ENCODE data around the gene CYP3A7. TPM values are rescaled to one million over a fixed set of nuclear protein-coding genes. Genes with fewer than 3 reads are reported as not detected.

CYP3A7 gene
- total and polyA plus RNA-seq, 4 donors: 0.66 to 1.3 TPM; not detected in 2

Small RNAs within 50 kb of the gene (small RNA-seq; reads per million reads assigned to genes)
- gene CYP3A51P (ENCODE audit: low replicate concordance) (not detected), gene CYP3A7-CYP3A51P (ENCODE audit: low replicate concordance) (not detected)

Other genes starting within 250 kb of the CYP3A7 start
- 10 to 100 TPM; 25.3 to 30.7 TPM for gene ZNF394, start 234.9 kb downstream of the CYP3A7 start, total RNA-seq
- 10 to 100 TPM; 10.6 to 15.0 TPM for gene ZNF394, start 234.9 kb downstream of the CYP3A7 start, polyA plus RNA-seq (ENCODE audit: insufficient read length in 2 of 2)
- gene ZKSCAN5, start 230.5 kb downstream of the CYP3A7 start, total RNA-seq: 10 to 100 TPM; 14.6 to 17.3 TPM
- gene ZKSCAN5, start 230.5 kb downstream of the CYP3A7 start, polyA plus RNA-seq (ENCODE audit: insufficient read length in 2 of 2): 10 to 100 TPM; 14.9 TPM
- 10 to 100 TPM; 11.6 to 12.4 TPM for gene FAM200A, start 183.1 kb downstream of the CYP3A7 start, total RNA-seq
- gene FAM200A, start 183.1 kb downstream of the CYP3A7 start, polyA plus RNA-seq (ENCODE audit: insufficient read length in 2 of 2): 10 to 100 TPM; 12.6 to 13.0 TPM
- 10 to 100 TPM; 76.5 to 93.3 TPM for gene ZNF655, start 176.6 kb downstream of the CYP3A7 start, total RNA-seq
- gene ZNF655, start 176.6 kb downstream of the CYP3A7 start, polyA plus RNA-seq (ENCODE audit: insufficient read length in 2 of 2): 10 to 100 TPM; 50.0 to 67.0 TPM
- gene TMEM225B, start 136.9 kb downstream of the CYP3A7 start, total RNA-seq: 1 to 10 TPM in 1 of 2 donors, under 1 TPM in 1; 0.20 to 1.4 TPM
- gene TMEM225B, start 136.9 kb downstream of the CYP3A7 start, polyA plus RNA-seq (ENCODE audit: insufficient read length in 2 of 2): 1 to 10 TPM in 1 of 2 donors, under 1 TPM in 1; 0.59 to 1.4 TPM
- 10 to 100 TPM; 11.7 to 16.3 TPM for gene ZSCAN25, start 118.2 kb downstream of the CYP3A7 start, total RNA-seq
- gene ZSCAN25, start 118.2 kb downstream of the CYP3A7 start, polyA plus RNA-seq (ENCODE audit: insufficient read length in 2 of 2): 10 to 100 TPM; 12.9 to 13.1 TPM
- gene CYP3A5, start 55.2 kb downstream of the CYP3A7 start, total RNA-seq: 1 to 10 TPM; 7.2 to 8.4 TPM
- 1 to 10 TPM; 2.6 TPM for gene CYP3A5, start 55.2 kb downstream of the CYP3A7 start, polyA plus RNA-seq (ENCODE audit: insufficient read length in 2 of 2)
- gene CYP3A4, start 49.0 kb upstream of the CYP3A7 start, total RNA-seq: under 1 TPM in 1 of 2 donors, not detected in 1; 0.11 TPM
- gene CYP3A4, start 49.0 kb upstream of the CYP3A7 start, polyA plus RNA-seq (ENCODE audit: insufficient read length in 2 of 2): under 1 TPM; 0.27 to 0.40 TPM
- under 1 TPM in 1 of 2 donors, not detected in 1; 0.22 TPM for gene CYP3A43, start 92.8 kb upstream of the CYP3A7 start, total RNA-seq
- gene CYP3A43, start 92.8 kb upstream of the CYP3A7 start, polyA plus RNA-seq (ENCODE audit: insufficient read length in 2 of 2): under 1 TPM; 0.25 to 0.51 TPM
- under 1 TPM in 1 of 2 donors, not detected in 1; 0.20 TPM for gene OR2AE1, start 141.8 kb upstream of the CYP3A7 start, total RNA-seq
- under 1 TPM in 1 of 2 donors, not detected in 1; 0.24 TPM for gene OR2AE1, start 141.8 kb upstream of the CYP3A7 start, polyA plus RNA-seq (ENCODE audit: insufficient read length in 2 of 2)
- 10 to 100 TPM; 16.7 to 32.5 TPM for gene TRIM4, start 184.3 kb upstream of the CYP3A7 start, total RNA-seq
- 10 to 100 TPM; 16.7 to 20.8 TPM for gene TRIM4, start 184.3 kb upstream of the CYP3A7 start, polyA plus RNA-seq (ENCODE audit: insufficient read length in 2 of 2)
- 10 to 100 TPM in 1 of 2 donors, 1 to 10 TPM in 1; 4.5 to 12.6 TPM for gene GJC3, start 194.4 kb upstream of the CYP3A7 start, total RNA-seq
- 1 to 10 TPM in 1 of 2 donors, under 1 TPM in 1; 1.00 to 1.7 TPM for gene GJC3, start 194.4 kb upstream of the CYP3A7 start, polyA plus RNA-seq (ENCODE audit: insufficient read length in 2 of 2)
- gene AZGP1, start 240.8 kb upstream of the CYP3A7 start, total RNA-seq: 1 to 10 TPM; 4.5 to 6.3 TPM
- gene AZGP1, start 240.8 kb upstream of the CYP3A7 start, polyA plus RNA-seq (ENCODE audit: insufficient read length in 2 of 2): 1 to 10 TPM in 1 of 2 donors, under 1 TPM in 1; 0.79 to 3.0 TPM

Data from spinal cord (tissue), 4 donors.